GM18507 (cell line): ENCODE measurements around the gene NAP1L3.

Experiments used
- DNase-seq: peaks from one replicate; pipeline ENCODE4 v3.0.0; 2011; ENCODE audit warnings: low read depth; ENCODE audit not compliant: insufficient read length; ENCODE audit errors: extremely low spot score
- FAIRE-seq: peaks from 2 replicates; lab custom pipeline; 2011; peaks lifted over from hg19 to GRCh38; lab: Jason Lieb, UNC

The NAP1L3 gene, protein sequence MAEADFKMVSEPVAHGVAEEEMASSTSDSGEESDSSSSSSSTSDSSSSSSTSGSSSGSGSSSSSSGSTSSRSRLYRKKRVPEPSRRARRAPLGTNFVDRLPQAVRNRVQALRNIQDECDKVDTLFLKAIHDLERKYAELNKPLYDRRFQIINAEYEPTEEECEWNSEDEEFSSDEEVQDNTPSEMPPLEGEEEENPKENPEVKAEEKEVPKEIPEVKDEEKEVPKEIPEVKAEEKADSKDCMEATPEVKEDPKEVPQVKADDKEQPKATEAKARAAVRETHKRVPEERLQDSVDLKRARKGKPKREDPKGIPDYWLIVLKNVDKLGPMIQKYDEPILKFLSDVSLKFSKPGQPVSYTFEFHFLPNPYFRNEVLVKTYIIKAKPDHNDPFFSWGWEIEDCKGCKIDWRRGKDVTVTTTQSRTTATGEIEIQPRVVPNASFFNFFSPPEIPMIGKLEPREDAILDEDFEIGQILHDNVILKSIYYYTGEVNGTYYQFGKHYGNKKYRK

DNA sequence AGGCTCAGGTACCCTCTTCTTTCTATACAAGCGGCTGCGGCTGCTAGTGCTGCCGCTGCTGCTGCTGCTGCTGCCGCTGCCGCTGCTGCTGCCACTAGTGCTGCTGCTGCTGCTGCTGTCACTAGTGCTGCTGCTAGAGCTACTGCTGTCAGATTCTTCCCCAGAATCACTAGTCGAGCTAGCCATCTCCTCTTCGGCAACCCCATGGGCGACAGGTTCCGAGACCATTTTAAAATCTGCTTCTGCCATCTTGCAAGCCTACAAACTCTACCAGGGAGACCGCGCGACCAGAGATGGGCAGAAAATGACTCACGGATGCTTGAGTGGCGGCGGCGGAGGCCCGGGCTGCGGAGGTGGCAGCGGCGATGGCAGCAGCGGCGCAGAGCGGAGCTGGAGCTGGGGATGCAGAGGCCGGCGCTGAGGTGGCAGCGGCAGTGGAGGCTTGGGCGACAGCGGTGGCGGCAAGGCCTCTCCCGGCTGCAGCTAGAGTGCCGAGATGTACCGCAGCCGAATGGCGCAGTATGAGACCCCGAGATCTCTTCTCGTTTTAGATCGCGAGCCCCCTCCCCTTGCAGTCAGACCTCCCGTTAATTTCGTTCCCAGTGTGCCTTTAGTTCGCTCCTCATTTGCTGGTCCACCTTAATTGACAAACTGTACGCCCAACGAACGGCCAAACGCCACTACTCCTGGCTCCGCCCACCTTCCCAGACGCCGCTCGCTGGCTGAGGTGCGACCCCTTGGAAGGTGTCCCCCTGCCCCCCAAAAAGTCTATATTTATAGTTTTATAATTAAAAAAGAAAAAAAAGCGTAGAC is at the start of gene NAP1L3:
TSS of gene NAP1L3 (minus strand) at position 523 of the 813 bp plus-strand sequence. CDS start at position 249, 274 bp downstream.
- FAIRE-seq (no peak), DNase-seq (no peak)

DNA sequence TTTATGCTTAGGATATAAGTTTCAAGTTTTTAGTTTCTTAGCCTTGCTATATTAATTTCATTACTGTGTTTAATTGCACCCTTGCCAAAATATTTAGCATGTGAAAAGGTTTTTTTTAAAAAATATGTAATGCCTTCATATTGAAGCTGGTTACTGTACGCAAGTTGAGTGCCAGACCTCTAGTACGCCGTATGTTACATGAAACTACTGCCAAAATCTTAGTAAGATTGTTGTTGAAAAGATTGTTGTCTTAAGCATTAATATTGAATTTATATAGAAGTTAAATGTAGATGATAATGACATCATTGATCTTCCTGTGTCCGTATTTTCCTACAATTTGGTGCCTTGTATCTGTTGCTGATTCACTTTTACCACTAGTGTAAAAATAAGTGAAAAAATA is 37.7 kb upstream of the NAP1L3 start:
- DNase-seq: no peak
- FAIRE-seq: no peak

DNA sequence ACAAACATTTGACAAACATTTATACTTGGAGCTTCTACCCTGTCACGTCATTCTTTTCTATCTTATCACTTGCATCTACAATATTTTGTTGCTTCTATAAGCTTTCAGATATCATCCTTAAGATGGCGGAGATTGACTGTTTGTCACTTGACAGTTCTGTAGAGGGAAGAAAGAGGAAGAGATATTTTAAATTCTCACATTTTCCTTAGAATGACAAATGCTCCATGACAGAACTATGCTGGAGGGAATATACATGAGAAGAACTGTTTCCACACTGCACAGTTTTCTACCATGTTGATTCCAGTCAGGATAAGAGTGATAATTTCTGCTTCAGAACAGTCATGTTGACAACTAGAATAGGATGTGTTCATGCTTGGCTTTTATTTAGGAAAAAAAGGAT is 30.3 kb upstream of the NAP1L3 start:
- no peak for FAIRE-seq
- DNase-seq: no peak

DNA sequence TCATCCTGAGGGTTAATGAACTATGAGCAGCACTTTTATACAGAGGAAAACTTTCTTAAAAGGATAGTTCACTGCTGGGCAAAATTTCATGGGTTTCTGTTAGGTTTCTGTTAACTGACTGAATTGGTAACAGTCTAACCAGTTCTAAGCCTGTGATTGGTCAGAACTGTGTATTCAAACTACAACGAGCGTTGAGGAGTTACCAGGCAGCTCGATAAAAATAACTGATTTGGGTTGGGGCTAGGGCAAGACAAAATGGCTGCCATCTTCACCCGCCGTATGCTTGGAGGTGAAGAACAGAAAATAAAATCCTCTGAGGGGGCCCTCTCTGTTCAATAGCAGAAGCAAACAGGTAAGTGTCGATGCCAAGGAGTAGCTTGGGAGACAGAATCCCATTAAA is 22.6 kb upstream of the NAP1L3 start:
- FAIRE-seq: no peak
- no peak for DNase-seq

DNA sequence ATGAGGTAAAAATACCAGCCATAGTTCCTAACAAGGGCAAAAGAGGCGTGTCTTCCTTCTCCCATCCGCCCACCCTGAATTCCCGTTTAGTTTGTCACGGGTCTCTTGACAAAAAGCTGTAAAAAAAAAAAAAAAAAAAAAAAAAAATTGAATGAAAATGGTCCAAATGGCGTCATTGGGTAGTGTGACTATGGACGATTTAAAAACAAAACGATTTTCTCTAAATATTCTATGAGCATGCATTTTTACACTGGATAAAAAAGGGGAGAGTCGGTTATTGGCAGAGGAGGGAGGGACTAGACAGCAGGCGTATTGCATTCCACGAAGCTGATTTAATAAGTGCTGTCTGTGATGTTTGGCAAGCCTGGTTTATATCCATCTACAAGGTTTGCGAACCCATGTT is 492 bp upstream of the NAP1L3 start, which contains the start of gene FAM133A:
TSS of gene FAM133A (plus strand) at position 338 of the 403 bp plus-strand sequence. CDS start 35,214 bp downstream, outside the sequence.
- FAIRE-seq: no peak

DNA sequence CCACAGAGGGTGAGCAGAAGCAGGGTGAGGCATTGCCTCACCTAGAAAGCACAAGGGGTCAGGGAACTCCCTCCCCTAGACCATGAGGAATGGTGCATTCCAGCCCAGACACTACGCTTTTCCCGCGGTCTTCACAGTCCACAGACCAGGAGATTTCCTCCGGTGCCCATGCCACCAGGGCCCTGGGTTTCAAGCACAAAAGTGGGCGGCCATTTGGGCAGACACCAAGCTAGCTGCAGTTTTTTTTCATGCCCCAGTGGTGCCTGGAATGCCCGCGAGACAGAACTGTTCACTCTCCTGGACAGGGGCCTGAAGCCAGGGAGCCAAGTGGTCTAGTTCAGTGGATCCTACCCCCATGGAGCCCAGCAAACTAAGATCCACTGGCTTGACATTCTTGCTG is 12.8 kb downstream of the NAP1L3 start:
- no peak for FAIRE-seq
- no peak for DNase-seq

More for the DNA sequence above, 492 bp upstream of the NAP1L3 start, which contains the start of gene FAM133A:
- no peak for DNase-seq

DNA sequence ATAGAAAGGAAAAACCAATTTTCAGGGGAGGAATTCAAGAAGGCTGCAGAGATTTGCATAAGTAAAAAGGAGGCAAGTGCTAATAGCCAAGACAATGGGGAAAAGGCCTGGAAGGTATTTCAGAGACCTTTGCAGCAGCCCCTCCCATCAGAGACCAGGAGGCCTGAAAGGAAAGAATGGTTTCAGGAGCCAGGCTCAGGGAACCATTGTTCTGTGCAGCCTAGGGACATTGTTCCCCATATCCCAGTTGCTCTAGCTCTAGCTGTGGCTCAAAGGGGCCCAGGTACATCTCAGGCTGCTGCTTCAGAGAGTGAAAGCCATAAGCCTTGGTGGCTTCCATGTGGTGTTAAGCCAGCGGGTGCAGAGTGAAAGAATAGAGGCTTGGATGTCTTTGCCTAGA is 24.0 kb downstream of the NAP1L3 start:
- no peak for FAIRE-seq
- DNase-seq: no peak

DNA sequence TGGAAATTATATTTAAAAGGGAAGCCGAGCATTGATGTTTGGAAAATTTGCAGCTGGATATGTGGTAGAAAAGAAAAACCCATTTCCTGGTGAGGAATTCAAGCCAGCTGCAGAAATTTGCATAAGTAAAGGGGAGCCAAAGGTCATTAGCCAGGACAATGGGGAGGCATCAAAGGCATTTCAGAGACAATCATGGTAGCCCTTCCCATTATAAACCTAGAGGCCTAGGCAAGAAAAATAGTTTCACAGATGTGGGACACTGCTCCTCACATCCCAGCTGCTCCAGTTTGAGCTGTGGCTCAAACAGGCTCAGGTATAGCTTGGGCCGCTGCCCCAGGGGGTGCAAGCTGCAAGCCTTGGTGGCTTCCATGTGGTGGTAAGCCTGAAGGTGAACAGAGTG is 35.8 kb downstream of the NAP1L3 start:
- DNase-seq (no peak), FAIRE-seq (no peak)
